GM21528 (cell line): ENCODE data around the gene STYXL2.

Source experiments
- ATAC-seq: cut with Tn5 transposase; IDR thresholded peaks from one replicate; pipeline ENCODE4 v1.9.1; 2021; ENCODE audit warnings: mild to moderate bottlenecking, moderate library complexity; ENCODE audit not compliant: unreplicated experiment, low FRiP score

Gene STYXL2

DNA sequence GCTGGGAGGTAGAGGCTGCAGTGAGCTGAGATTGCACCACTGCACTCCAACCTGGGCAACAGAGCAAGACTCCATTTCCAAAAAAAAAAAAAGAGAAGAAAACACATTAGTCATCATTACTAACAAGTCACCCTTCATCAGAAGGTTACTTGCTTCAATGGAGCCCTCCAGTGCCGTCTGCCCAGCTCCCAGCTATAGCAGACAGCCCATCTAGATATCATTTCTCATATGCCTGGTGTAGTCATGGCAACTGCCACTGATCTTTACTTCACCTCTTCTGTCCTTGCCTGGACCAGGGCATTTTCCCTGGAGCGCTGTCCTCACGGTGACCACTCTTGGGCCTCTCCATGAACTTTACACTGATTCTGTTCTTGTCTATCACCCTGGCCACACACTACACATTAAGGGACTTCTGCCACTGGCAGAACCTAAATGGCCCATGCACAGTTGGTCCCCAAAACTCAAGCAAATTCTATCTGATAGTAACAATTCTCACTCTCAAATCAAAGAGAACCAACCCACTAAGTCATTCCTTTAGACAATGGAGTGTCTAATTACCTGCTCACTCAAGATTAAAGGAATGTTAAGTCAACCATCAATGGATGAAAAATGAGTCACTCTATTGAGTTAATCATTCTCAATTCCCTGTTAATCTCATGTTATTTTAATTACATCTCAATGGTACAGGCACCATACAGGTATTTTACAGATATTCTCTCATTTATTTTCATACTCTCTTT is 16.6 kb upstream of the STYXL2 start:
- no peak for ATAC-seq

DNA sequence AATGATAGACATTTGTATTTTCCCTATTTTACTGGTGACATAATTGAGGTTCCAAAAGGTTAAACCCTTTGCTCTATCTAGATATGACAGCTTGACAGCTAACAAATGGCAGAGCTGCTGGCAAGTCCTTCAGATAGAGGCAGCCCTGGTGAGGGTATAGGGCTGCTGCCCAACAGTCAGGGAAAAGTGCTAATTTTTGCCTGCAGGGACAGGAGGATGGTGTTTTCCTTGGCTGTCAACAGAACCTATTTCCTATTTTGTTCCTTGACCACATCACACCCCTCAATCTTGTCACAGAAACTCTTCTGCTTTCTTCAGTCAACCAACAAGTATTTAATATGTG is 16.0 kb upstream of the STYXL2 start:
- no peak for ATAC-seq

DNA sequence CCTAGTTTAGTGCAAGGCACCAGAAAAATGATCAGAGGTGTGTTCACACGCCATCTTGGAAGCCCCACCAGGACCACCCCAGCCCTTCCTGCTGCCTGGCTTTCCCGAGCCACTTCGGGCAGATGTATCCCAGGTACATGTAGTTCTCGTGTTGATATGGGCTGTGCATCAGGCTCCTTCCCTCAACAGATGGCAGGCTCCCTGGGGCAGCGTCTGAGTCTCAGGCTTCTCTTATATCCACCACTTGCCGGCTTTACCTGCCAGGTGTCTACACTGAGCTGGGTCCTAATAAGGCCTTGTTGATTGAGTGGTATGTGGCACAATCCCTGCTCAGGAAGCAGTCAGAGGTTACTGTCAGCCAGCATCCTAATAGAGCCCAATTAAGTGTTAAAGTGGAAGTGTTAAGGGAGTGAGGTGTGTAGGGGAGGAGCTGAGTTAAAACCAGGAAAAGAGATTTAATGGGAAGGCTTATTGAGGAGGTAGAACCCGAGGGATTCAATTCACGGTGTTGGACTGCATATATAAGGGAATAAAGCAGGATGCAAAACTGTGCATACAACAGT is 12.2 kb upstream of the STYXL2 start:
- no peak for ATAC-seq

DNA sequence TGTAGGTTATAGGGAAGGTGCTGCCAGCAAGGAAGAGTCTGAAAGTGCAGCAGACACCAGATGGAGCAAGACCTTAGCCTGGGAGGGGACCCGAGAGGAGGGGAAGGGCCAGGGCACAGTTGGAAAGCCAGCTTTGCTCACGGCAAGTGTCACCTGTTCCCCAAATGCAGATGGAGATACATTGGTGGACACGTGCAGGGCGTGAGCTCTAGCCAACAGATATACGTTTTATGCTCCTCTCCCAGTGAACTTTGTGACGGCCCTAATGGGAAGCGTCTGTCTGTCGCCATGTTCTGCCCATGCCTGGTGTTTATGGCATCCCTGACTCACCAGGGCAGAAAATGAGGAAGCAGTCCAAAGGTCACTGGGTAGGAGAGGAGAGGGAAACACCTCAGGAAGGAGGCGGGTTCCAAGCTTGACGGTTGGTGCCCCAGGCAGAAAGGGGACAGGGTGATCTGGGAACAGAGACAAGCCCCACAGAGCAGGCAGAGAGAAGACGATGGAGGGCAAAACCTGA is 11.3 kb upstream of the STYXL2 start:
- ATAC-seq, result no peak

DNA sequence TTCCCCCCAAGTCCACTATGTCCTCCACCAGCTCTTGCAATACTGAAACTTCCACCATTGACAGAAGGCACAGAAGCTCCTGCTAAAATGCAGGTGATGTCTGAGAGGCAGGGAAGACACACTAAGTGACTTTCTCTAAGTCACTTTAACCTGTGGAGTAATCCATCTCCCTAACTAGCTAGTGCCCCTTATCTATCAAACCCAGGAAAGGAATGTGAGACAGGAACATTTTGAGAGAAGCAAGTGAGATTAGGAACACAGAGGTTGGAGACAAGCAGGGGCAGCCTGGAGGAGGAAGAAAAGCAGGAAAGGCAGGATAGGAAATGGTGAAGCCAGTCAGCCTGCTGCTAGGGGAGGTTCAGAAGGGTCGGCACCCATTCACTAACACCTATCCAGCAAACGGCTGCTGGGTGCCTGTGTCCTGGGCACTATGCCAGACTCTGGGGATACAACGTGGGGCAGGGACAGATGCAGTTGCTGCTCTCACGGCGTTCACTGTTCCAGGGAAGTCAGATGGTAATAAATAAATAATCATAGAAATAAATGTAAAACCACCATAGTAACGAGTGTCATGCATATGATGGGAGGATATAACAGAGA is 10.7 kb upstream of the STYXL2 start:
- no peak for ATAC-seq

DNA sequence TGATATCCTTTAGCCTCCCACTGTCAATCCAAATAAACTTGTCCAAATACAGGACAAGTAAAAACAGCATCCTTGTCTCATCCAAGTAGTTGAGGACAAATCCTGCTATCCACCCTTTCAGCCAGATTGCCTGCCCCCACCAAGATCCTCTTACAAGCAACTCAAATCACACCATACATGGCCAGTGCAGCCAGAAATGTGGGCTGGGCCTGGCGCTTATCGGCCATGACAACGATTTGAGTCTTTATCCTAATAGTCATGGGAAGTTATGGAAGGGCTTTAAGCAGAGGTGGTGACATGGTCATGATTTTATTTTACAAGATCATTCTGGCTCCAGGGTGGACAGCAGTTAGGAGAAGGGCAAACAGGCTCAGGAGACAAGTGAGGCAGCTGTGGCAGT is 10.0 kb upstream of the STYXL2 start:
- no peak for ATAC-seq

DNA sequence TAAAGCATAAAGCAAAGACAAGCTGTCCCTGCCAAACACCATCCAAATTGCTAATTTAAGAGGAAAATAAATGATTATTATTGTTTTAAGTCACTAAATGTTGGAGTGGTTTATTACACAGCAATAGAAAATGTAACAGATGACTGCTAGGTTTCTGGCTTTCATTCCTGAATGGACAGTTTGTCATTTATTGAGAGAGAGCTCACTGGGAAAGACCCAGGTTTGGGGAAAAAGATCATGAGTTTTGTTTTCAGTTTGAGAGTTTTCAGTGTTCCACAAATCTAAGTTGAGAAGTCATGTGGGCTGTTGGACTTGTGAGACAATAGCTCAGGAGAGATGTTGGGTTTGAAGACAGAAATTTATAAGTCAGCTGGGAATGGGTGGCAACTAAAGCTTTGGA is 9.1 kb upstream of the STYXL2 start:
- no peak for ATAC-seq

DNA sequence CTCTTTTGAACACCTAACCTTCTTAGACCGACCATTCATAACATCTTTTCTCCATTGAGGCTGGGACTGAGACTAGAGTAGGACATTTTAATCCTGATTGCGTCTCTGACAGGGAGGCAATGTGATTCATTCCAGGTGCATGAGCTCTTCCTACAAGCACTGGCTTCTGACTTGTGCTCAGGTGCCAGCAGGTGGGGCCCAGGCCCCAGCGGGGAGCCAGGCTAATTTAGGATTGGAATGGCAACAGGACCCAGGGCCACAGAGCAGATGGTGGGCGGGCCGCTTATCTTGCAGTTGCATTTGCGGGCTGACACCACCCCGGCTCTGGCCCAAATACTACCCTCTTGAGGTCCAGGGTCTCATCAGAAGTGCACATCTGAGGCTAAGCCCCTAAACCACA is 7.8 kb upstream of the STYXL2 start:
- no peak for ATAC-seq

DNA sequence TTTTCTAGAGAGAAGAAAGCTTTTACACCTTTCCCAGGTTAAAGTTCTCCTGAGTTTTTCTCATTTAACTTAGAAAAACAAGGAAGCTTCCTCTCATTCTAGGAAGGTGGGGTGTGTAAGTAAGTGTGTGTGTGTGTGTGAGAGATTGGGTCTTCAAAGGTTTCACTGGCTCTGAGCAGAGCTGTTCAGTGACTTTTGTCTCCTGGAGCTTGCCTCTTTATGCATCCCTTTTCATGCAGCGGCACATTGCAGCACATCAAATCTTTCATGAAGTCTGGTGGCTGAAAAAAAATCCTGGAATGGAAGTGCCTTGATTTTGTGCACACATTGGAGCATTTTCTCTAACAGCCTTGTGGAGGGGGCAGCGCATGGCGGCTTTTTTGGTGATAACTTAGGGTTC is 7.1 kb upstream of the STYXL2 start:
- ATAC-seq, result no peak

DNA sequence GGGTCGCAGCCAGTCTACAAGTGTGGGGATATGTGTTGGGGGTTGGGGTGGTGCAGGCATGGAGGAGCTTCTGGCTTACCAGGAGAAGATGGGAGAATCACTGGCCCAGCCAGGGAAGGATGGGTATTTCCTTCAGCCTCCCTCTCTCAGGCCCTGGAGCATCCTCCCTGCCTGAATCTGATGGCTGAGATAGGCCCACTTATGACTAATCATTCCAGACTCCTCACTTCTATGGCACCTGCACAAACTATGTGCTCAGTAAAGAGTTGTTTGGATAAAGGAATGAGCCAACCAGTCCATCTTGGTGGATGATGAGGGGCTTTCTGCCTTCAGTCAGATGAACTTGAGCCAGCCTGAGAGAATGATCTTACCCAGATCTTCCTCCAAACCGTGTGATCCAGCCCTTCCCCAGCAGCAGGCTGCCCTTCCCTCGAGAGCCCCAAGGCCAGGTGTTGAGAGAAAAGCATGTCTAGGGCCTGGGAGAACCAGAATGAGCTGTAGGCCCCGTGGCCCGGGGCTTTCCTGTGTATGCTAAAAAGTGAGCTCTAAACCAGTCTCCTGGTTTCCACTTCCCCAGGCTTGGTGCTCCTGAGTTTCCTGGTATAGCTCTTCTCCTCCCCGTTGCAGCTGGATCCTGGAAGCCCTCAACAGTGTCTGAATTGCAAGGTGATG is 5.0 kb upstream of the STYXL2 start:
- ATAC-seq, result no peak

DNA sequence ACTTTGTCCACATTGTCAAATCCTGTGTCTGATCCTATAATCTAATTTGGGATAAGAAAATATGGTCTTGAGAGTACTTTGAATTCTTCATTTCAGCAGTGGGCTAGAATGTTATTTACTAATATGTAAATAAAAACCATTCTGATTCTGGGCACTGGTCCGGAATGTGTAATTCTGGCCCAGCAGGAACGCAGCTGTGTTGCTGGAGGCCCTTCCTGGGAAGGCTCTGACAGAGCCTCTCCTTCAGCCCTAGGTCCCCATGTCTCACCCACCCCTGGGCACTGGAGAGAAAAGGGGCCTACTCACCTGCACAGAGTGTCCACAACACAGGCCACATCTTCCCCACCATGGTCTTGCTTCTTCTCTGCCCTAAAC is 3.9 kb upstream of the STYXL2 start:
- ATAC-seq, result no peak

DNA sequence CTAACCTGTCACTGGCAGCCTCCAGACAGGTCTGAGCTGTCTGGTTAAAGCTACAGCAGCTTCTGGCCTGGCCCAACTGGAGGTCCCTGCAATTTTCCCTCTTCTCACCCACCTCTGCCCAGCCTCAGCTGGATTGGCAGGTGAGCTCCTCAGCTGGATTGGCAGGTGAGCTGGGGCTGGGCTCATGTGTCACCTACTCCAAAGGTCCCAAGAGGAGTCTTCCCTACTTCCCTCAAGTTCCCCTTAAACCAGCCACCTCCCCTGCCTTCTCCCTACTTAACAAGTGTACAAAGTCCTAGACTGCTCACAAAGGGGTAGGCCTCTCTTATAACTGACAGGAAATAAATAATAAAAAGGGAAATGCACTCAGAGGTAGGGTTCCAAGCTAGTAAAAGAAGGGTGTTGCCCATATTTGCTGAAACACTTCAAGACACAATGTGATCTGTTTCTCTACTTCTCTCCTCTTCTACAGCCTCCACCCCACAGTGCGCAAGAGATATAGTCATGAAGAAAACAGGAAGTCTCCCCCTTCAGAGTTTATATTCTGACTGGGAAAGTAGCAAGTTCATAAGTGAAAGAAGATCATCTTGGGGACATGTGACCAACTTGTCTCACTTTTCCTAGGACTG is 3.4 kb upstream of the STYXL2 start, which contains the start of gene GPA33:
TSS of gene GPA33 (minus strand) at position 64 of the 629 bp plus-strand sequence. CDS start 90 bp downstream, outside the sequence.
- no peak for ATAC-seq

DNA sequence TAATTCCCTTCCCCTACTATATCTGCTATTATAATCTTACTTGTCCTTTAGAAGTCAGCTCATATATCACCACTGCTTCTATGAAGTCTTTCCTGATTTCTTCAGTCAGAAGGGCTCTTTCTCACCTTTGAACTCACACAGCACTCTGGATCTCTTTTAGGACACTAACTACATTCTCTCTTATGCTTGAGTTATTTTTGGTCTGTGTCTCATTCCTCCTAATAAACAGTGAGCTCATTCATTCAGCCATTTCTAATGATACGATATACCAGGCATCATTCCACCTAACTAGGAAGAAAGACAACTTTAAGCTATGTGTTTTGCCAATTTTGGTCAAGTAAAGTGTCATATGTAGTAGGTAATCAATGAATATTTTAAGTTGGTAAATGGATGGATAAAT is 1.2 kb upstream of the STYXL2 start:
- no peak for ATAC-seq

DNA sequence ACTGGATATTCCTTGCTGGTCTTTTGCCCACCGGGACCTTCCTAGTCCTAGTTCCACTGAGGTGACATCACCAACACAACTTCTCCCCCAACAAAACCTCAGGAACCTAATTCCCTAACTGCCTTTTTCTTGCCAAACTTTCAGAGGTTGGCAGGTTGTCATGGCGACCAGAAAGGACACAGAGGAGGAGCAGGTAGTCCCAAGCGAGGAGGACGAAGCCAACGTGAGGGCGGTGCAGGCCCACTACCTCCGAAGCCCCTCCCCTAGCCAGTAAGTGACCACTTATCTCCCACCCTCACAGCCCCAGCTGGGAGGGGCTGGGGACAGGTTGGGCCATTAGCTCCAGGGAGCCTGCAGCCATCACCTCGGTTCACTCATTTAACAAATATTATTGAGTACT is 815 bp downstream of the STYXL2 start:
- no peak for ATAC-seq

DNA sequence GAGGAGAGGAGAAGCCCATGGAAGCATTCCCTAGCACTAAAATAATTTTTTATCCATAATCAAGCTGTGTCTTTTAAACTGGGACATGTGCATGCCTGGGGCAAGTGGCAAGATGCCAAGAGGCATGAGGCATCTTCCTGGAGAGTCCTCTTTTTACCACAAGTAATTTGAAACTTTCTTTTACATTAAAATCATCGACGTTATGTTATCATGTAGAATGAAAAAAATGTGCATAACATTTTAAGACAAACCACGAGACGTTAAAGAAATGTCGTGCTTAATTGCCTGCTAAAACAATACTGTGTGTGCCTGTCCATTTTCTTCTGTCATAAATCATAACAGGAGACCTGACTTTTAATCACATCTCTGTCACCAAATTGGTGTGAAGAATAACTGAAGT is 1.5 kb downstream of the STYXL2 start:
- no peak for ATAC-seq

DNA sequence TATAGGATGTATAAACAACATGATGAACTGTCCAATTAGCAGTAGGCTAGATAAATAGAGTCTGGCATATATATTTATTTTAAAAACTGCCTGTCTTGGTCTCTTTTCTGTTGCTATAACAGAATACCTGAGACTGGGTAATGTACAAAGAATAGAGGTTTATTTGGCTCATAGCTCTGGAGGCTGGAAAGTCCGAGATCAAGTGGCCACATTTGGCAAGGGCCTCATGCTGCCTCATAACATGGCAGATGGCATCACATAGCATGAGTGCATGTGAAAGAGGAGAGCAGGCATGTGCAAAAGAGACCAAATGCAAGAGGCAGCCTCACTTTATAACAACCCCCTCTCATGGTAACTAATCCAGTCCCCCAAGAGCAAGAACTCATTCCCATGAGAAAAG is 6.0 kb downstream of the STYXL2 start:
- ATAC-seq, result no peak

DNA sequence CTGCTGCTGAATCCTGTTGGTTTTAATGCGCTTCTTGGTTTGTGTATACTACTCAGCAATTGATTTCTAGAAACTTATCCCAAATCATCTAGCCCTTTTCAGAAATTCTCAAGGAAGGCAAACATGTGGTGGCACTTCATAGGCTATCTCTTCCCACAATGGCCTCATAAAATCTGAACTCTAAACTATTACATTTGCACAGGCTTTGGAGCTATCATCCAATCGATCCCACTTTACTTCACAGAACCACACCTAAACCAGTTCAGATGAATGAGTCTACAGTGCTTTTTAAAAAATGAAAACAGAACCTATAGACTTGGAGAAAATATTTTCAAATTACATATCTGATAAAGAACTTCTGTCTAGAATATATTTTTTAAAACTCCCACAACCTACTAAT is 6.9 kb downstream of the STYXL2 start:
- ATAC-seq, result no peak

DNA sequence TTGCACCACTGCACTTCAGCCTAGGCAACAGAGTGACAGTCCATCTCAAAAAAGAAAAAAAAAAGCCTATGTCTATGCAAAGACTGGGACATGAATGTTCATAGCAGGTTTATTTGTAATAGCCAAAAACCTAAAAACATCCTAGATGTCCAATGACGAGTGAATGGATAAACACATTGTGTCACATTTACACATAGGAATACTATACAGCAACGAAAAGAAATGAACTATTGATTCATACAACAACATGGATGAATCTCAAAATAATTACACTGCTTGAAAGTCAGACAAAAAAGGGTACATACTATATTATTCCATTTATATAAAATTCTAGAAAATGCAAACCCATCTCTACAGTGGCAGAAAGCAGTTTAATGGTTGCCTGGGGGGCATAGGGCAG is 7.9 kb downstream of the STYXL2 start:
- no peak for ATAC-seq

DNA sequence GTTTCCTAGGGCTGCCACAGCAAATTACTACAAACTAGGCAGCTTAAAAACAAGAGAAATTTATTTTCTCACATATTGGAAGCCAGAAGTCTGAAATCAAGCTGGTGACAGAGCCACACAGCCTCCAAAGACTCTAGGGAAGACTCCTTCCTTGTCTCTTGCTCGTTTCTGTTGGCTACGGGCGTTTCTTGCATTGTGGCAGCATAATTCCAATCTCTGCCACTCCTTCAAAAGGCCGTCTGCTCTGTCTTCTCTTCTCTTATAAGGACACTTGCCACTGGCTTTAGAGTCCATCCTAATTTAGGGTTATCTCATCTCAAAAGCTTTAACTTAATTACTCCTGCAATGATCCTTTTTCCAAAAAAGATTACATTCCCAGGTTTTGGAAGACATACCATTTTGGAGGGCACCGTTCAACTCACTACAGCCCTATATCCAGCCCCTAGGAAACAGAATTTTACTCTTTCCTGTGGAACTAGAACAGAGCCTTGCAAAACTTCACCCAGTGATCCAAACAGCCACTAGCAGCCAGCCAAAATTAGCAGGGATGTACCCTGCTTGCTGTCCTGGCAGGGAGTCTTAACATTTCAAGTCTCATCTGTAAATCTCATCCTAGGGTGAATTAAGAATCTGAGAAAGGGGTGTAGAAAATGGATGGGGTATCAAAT is 9.2 kb downstream of the STYXL2 start:
- no peak for ATAC-seq

DNA sequence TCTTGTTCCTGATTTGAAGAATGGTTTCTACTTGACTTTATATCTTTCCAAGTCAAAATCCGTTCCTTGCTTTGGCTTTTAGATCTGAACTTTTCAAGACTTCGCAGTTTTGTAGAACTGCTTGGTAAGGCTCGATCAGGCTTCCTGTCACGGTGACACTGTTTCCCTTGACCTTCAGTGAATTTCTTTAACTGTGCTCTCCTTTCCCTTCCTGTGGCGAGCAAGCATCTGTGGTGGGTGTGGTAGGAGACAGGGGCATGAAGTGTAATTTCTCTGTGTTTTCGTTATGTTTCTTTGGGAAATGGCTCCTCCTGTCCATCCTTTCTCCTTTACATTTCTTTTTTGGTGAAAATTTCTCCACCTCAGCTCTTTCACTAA is 10.4 kb downstream of the STYXL2 start:
- no peak for ATAC-seq
